Lower lobe of right lung (tissue), 2 donors: ENCODE measurements around the gene DAPK3. TPM values are rescaled to one million over a fixed set of nuclear protein-coding genes. Genes with fewer than 3 reads are reported as not detected.

Experiments
- ATAC-seq, 2 donors: fragments of 200-7000 bp; cut with Tn5 transposase; one replicate each; pipeline ENCODE4 v1.9.1; 2020 to 2022; ENCODE audit warnings: mild to moderate bottlenecking in 2 of 2, moderate library complexity in 2 of 2
- DNase-seq: peaks from one replicate; pipeline ENCODE4 v3.0.0-alpha.2; 2020
- H3K27ac ChIP-seq: fragments of 200-600 bp; one replicate; pipeline ENCODE4 v1.8.0; 2022
- H3K27me3 ChIP-seq: fragments of 200-600 bp; one replicate; pipeline ENCODE4 v1.8.0; 2022; ENCODE audit warnings: low read depth
- H3K36me3 ChIP-seq: fragments of 200-600 bp; one replicate; pipeline ENCODE4 v1.8.0; 2022; ENCODE audit warnings: mild to moderate bottlenecking
- H3K4me1 ChIP-seq: fragments of 200-600 bp; one replicate; pipeline ENCODE4 v1.8.0; 2022
- H3K4me3 ChIP-seq: fragments of 200-600 bp; one replicate; pipeline ENCODE4 v1.8.0; 2022; ENCODE audit warnings: mild to moderate bottlenecking
- H3K9me3 ChIP-seq: fragments of 200-600 bp; one replicate; pipeline ENCODE4 v1.8.0; 2022
- intact Hi-C: fragments of 100-400 bp; cut with DNase I; formaldehyde crosslinking; loops from one replicate; pipeline ENCODE4 v1.11.0; 2022
- total RNA-seq: library from RNA; stranded (reverse); fragmentation: NEBNext Ultra II Directional; extraction: Animal tissue kit (Norgen Biotek cat#: 25700); gene quantifications from one replicate; pipeline ENCODE4 v1.2.1, GENCODE V29; 2021
- TF ChIP-seq, protein P1 (sequence below): fragments of 200-600 bp; IDR thresholded peaks from one replicate; pipeline ENCODE4 v1.8.0; 2022; ENCODE audit warnings: antibody characterized with exemption, mild to moderate bottlenecking
- donor health status: DM: no; HTN: yes; CAD: no; lungs with severe emphysema.

The DAPK3 gene
- total RNA-seq, 1 donor from 2014 or later, result 50.5 TPM

DNA sequence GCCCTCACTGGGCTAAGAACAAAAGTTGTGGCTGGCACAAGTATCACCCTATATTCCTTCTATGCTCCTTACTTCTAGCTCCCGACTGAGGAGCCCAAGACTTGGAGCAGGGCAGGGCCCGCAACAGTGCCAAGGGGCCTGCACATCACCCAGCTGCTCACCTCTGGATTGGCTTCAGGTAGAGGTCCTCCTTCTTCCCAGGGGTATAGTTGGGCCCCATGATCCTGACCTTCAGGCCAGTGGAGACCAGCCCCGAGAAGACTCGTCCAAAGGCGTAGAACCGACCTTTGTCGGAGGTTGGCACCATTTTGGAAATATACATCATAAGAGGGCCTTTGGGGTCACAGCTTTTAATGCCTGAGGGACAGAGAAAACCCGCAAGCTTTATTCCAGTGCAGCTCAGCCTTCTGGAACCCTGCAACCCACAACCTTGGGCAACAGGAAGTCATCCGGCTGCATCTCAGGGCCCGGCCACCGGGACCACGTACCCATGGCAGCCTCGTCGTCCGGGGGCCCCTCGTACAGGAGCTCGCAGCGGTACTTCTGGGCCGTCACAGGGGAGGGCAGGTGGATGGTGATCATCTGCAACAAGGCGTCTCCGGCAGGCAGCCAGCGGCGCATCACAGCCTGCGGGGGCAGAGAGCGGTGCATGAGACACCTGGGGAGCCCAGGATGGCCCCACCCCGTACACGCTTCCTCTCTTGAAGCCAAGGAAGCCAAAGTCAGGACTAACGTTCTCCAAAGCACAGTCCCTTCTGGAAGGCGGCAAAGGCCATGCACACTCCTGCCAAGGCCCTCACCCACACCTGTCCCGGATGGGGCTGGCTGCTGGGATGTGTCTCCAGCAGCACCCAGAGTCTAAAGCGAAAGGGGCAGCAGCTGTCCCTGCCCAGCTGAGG, 9.7 kb upstream of the DAPK3 start:
- no peak for ATAC-seq
- Histone ChIP-seq H3K9me3 (no peaks in the 10 kb centered on the region), H3K27me3 (no peaks in the 10 kb centered on the region), H3K4me1 (peaks cover 25% of the 10 kb centered on the region), H3K4me3 (no peak overlapping the region), H3K36me3 (peaks cover 89% of the 10 kb centered on the region), H3K27ac (no peak overlapping the region)
- intact Hi-C loops, result no loop called here
- no peak for DNase-seq
- TF ChIP-seq, protein P1, sequence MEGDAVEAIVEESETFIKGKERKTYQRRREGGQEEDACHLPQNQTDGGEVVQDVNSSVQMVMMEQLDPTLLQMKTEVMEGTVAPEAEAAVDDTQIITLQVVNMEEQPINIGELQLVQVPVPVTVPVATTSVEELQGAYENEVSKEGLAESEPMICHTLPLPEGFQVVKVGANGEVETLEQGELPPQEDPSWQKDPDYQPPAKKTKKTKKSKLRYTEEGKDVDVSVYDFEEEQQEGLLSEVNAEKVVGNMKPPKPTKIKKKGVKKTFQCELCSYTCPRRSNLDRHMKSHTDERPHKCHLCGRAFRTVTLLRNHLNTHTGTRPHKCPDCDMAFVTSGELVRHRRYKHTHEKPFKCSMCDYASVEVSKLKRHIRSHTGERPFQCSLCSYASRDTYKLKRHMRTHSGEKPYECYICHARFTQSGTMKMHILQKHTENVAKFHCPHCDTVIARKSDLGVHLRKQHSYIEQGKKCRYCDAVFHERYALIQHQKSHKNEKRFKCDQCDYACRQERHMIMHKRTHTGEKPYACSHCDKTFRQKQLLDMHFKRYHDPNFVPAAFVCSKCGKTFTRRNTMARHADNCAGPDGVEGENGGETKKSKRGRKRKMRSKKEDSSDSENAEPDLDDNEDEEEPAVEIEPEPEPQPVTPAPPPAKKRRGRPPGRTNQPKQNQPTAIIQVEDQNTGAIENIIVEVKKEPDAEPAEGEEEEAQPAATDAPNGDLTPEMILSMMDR, result no peak

DNA sequence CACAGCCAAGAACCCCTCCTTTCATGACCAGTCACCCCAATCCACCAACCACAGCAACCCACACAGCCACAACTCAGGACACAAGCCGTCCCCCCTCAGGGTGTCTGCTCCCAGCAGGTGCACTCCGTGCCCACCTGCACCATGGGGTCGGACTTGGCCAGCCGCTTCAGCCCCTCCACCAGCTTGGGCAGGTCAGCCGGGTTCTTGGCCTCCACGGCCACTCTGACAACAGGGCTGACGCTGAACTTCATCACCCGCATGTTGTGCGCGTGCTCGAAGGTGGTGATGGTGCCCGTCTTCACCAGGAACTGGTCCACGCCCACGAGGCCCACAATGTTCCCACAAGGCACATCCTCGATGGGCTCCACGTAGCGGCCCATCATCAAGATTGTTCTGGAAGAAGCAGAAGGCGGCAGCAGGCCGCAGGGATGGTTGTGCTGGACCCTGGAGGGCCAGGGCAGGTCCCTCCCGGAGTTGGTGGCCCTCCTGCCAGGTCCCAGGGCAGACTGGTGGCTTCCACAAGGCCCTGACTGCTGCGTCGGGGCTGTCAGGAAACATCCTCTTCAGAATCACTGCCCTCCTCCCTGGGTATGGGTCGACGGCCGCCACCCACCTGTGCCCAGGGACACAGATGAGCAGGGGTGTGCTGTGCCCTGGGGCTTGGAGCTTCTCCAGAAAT, 8.9 kb upstream of the DAPK3 start:
- TF ChIP-seq, protein P1, result no peak
- no peak for DNase-seq
- peaks cover 23% of the 10 kb centered on the region for H3K4me1 ChIP-seq
- H3K4me3 ChIP-seq, result no peak overlapping the region
- intact Hi-C loops, result no loop called here
- no peak for ATAC-seq
- H3K9me3 ChIP-seq, result no peaks in the 10 kb centered on the region
- peaks cover 96% of the 10 kb centered on the region for H3K36me3 ChIP-seq
- no peaks in the 10 kb centered on the region for H3K27me3 ChIP-seq
- H3K27ac ChIP-seq, result no peak overlapping the region

DNA sequence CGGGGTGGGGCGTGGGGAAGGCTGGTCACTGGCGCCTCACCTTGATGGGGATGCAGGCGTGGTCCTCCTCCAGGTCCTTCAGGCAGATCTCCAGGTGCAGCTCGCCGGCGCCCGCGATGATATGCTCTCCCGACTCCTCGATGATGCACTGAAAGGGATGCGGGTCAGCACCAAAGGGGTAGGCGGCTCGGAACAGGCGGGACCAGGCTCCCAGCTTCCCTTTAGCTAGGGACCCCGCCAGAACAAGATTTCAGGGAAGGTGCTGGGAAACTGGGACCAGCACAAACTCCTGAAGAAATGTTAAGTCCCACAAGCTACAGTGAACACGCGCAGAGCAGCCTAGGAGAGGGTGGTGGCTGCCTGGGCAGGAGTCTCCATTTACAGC, 8.4 kb upstream of the DAPK3 start:
- no peak overlapping the region for H3K27ac ChIP-seq
- H3K27me3 ChIP-seq, result no peaks in the 10 kb centered on the region
- peaks cover 94% of the 10 kb centered on the region for H3K36me3 ChIP-seq
- H3K4me1 ChIP-seq, result peaks cover 21% of the 10 kb centered on the region
- ATAC-seq (no peak), DNase-seq (no peak)
- intact Hi-C loops, result no loop called here
- H3K4me3 ChIP-seq, result no peak overlapping the region
- H3K9me3 ChIP-seq, result no peaks in the 10 kb centered on the region
- TF ChIP-seq, protein P1, result no peak

DNA sequence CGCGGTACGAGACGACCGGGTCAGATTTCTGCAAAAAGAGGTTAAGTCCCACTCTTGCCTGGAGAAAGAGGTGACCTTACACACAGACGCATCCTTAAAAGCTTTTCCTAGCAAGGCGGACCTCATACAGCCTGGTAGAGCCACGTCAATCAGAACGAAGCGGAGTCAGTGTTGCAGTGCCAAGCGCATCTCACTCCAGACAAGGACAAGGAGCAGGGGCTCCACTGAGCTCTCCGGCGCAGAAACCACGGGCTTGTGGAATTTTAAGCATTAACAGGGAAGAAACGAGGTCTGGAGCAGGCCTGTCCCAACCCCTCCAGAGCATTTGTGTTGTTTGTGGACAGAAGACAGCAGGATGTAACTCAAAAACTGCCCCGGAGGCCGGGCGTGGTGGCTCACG, 7.2 kb upstream of the DAPK3 start:
- DNase-seq (no peak), ATAC-seq (no peak)
- no peak overlapping the region for H3K4me3 ChIP-seq
- intact Hi-C loops, result no loop called here
- H3K4me1 ChIP-seq, result peaks cover 10% of the 10 kb centered on the region
- TF ChIP-seq, protein P1, result no peak
- no peaks in the 10 kb centered on the region for H3K27me3 ChIP-seq
- no peaks in the 10 kb centered on the region for H3K9me3 ChIP-seq
- H3K27ac ChIP-seq, result no peak overlapping the region
- peaks cover 82% of the 10 kb centered on the region for H3K36me3 ChIP-seq

DNA sequence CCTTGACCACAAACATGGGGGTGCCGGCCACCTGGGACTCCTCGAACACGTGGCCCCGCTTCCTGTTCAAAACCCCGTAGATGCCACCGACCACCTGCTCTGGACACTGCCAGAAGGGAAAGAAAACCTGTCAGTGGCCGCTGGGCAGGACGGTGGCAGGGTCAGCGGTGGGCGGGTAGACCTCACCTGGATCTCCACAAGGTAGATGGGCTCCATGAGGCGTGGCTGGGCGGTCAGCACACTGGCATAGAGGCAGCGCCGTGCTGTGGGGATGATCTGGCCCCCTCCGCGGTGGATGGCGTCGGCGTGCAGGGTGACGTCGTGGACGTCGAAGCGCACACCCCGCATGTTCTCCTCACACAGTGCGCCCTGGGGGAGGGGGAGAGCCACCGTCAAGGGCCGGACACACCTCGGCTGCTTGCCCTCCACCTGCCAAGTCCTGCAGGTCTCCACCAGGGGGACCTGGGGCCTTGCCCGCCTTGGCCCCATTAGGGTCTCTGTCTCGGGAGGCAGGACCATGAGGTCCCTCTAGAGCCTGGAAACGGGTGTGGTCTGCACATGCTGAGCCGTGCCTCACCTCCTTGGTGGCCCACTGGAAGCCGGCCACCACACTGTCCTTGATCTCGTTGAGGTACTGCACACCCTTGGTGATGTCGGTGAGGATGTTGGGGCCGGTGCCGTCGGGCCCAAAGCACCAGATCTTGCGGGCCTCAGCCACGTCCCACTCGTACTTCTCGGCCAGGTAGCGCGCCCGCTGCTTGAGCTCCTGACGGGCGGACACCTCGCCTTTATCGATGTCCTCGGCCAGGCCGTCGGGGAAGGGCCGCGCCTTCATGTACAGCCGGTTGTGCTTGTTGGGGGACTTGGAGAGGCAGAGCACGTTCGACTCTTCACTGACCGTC, 6.6 kb upstream of the DAPK3 start:
- peak; percentile 5 to 32 for ATAC-seq
- Histone ChIP-seq H3K9me3 (no peaks in the 10 kb centered on the region), H3K4me3 (no peak overlapping the region), H3K36me3 (peaks cover 76% of the 10 kb centered on the region), H3K27ac (no peak overlapping the region), H3K4me1 (peaks cover 4% of the 10 kb centered on the region), H3K27me3 (no peaks in the 10 kb centered on the region)
- DNase-seq, result no peak
- TF ChIP-seq, protein P1, result no peak
- intact Hi-C loops, result no loop called here
